GM19463 (cell line): ENCODE measurements around the gene CCDC106.
A peak's percentile ranks its signal among the peaks of the same experiment; 100 is the strongest.

Experiments used
- ATAC-seq: cut with Tn5 transposase; IDR thresholded peaks from one replicate; pipeline ENCODE4 v1.9.1; 2021; ENCODE audit warnings: mild to moderate bottlenecking, moderate library complexity; ENCODE audit not compliant: unreplicated experiment

Gene CCDC106

DNA sequence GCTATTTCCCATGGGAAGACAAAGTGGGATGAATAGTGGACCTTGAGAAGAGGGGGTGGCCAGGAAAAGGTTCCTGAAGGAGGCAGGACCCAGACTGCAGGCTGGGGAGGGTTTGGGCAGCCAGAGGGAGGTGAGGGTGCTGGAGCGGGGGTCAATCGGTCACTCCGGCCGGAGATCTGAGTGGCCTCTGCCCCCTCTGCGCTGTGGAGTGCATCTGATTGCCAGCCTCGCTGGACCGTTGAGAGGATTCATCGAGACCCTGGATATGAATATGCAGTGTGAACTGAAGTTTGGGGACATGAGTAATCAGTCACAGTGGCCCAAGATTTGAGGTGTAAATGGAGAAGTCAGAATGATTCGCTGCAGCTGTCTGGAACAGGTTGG, 12.7 kb upstream of the CCDC106 start:
- no peak for ATAC-seq

GRCh38 chr19:55635856-55636440, 12.1 kb upstream of the CCDC106 start:
- no peak for ATAC-seq

- ATAC-seq = no peak
Measured at GRCh38 chr19:55636723-55637122, 11.3 kb upstream of the CCDC106 start.

DNA sequence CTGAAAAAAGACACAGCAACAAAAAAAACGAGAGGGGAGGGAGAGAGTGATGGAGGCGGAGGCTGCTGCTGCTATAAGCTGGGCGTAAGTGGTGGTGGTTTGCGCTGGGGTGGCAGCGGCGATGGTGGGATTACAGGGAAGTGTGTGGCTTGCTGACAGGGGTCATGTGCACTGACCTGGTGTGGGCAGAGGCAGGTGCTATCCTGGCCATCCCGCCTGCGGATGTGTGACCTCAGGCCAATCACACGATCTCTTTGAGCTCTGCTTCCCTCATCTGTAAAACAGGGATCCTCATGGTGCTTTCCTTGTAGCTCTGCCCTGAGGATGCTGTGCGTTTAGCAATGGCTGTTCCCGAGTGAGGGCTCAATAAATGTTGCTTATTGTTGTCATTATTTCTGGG, 10.5 kb upstream of the CCDC106 start:
- no peak for ATAC-seq

DNA sequence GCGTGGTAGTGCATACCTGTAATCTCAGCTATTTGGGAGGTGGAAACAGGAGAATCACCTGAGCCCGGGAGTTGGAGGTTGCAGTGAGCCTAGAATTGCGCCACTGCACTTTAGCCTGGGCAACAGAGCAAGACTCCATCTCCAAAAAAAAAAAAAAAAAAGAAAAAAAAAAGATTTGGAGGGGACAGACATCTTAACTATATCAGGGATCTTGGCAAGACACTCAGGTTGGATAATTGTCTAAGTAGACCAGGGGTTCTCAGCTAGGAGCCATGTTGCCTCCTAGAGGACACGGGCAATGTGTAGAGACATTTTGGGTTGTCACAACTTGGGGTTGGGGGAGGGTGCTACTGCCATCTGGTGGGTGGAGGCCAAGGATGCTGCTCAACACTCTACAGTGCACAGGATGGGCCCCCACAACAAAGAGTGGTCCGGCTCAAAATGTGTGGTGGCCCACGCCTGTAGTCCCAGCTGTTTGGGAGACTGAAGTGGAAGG, 9.1 kb upstream of the CCDC106 start:
- ATAC-seq = no peak

- ATAC-seq = no peak
Measured at GRCh38 chr19:55640043-55640576, 7.9 kb upstream of the CCDC106 start.

DNA sequence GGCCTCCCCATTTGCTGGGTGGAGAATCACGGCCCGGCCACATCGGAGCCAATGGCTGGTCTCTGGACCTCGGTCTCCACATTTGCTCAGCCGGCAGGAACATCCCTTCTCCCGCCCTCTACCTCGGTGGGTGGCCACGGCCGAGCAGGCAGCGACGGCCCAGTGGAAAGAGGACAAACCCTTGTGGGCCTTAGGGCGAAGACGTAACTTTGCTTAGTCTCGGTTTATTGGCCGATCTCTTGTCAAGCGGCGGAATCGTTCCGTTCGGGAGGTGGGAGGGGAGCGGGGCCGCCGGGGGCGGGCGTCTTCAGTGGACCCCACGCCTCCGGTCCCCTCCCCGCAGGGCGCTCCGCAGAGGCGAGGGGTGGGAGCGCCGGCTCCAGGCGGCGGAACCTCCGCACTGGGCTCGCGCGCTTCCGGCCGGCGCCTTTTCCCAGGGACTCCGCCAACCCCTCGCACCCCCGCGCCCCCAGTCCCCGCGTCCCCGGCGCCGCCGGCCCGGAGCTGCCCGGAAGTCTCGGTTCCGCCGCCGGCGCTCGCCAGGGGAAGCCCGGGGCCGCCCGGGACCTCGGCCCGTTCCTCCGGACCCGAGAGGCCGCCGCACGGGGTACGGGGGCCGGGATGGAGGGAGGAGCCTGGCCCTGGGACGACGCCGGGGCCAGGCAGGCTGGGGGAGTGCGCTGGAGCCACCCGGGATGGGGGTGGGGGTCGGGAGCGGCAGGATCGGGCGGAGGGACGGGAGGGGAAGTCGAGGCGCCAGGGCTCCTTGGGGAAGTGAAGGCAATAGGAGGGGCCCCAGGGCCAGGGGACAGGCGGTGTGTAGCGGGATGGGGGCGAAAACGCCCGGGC, 7.2 kb upstream of the CCDC106 start, which contains the start of gene ZNF580:
Gene ZNF580, plus strand, starts transcription at position 426 of the 849 bp plus-strand sequence. CDS start 1,507 bp downstream, outside the sequence.
- ATAC-seq = no peak

DNA sequence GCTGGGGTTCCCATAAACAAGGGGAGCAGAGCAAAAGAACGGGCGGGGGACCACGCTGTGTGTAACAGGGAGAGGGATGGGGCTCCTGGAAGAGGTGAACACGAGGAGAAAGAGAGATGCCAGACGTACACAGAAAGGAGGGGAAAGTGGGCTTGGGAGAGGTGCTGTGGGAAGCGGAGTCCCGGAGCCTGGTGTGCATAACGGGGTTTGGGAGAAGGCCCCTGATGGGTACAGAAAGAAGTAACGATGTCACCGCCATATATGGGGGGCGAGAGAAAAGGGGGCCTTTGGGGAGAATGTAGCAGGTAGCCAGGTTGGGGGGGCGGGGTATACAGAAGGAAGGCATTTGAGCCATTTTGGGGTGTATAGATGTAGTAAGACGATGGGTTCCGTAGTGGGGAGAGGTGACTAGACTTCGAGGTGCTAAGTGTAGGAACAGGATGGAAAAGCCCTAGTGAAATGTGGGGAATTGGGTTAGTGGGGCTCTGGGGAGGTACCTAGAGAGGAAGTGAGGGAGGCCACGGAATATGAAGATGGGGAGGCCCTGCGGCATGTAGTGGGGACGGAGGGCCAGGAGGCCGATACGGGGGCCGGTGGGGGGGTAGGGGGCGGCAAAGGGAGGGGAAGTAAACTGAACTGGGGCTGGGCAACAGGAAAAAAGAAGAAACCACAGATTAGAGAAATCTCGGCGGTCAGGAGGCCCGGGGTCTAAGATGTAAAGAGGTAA, 6.4 kb upstream of the CCDC106 start:
- ATAC-seq = no peak

GRCh38 chr19:55642153-55643002, 5.6 kb upstream of the CCDC106 start:
- peak; percentile 1 for ATAC-seq

GRCh38 chr19:55643003-55643886, 4.8 kb upstream of the CCDC106 start, which contains the start of gene ZNF581:
ZNF581 (plus strand) TSS chr19:55643649; CDS start chr19:55644572, 923 bp downstream.
- peak; percentile 39 for ATAC-seq

- ATAC-seq = no peak
Measured at GRCh38 chr19:55643887-55644176, 4.2 kb upstream of the CCDC106 start.

- ATAC-seq = no peak
Measured at GRCh38 chr19:55644191-55644833, 3.7 kb upstream of the CCDC106 start.

GRCh38 chr19:55644842-55645511, 3.0 kb upstream of the CCDC106 start:
- no peak for ATAC-seq

- no peak for ATAC-seq
Measured at GRCh38 chr19:55645512-55645881, 2.5 kb upstream of the CCDC106 start.

DNA sequence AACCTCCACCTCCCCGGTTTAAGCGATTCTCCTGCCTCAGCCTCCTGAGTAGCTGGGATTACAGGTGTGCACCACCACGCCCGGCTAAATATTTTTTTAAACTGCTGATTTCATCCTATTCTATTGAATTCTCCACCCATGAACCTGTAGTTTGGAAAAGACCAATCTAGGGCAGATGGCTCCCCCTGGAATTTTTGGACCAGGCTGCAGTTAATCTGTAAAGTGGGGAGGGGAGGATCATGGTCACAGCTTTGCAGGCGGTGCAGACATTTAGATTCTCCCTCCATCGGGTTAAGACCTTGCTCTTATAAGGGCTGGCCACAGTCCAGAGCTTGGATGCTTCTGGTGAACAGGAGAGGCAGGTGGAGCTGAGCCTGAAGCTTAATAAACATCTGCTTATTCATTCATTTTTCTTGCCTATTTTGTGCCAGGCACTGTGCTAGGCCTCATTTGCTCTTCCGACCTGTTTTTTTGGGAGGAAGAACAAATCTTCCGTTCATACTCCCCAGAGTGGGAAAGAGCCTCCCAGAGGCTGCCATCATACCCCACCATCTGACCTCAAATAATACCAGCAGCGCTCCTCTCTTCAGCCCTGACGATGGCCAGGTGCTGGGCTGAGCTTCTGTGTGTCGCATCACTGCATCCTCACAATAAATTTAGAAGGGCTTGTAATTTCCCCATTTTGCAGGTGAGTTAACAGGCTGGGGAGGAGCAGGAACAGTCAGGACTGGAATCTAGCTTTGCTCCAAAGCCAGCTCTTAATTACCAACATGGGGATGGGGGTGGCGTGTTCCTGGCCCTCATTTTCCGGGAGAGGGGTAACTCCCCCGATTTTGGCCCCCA, 902 bp upstream of the CCDC106 start:
- ATAC-seq = no peak

- no peak for ATAC-seq
Measured at GRCh38 chr19:55648585-55649267, 714 bp downstream of the CCDC106 start.
